GM19463 (cell line): Measurements from ENCODE around the gene CELSR1.

ENCODE experiments used
- ATAC-seq: cut with Tn5 transposase; IDR thresholded peaks from one replicate; pipeline ENCODE4 v1.9.1; 2021; ENCODE audit warnings: mild to moderate bottlenecking, moderate library complexity; ENCODE audit not compliant: unreplicated experiment

Gene CELSR1

DNA sequence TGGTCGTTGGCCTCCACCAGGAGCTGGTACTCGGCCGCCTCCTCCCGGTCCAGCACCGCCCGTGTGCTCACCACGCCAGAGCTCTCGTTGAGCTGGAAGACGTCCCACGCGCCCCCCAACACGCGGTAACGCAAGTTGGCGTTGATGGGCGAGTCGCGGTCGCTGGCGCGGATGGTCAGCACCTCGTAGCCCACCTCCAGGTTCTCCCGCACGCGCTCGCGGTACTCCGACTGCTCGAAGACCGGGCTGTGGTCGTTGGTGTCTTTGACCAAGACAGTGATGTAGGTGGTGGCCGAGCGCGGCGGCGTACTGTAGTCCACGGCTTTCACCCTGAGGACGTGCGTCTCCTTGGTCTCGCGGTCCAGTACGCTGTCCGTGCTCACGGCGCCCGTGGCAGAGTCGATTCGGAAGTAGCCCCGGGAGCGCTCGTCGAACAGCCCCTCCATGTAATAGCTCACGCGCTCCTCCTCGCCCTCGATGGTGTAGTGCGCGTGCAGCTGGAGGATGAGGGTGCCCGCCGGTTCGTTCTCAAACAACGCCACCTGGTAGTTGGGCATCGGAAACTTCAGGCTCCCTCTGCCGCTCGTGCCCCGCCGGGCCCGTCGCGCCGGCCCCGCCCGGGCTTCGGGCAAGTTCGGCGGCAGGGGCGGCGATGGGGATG is 1.4 kb downstream of the CELSR1 start:
- no peak for ATAC-seq

DNA sequence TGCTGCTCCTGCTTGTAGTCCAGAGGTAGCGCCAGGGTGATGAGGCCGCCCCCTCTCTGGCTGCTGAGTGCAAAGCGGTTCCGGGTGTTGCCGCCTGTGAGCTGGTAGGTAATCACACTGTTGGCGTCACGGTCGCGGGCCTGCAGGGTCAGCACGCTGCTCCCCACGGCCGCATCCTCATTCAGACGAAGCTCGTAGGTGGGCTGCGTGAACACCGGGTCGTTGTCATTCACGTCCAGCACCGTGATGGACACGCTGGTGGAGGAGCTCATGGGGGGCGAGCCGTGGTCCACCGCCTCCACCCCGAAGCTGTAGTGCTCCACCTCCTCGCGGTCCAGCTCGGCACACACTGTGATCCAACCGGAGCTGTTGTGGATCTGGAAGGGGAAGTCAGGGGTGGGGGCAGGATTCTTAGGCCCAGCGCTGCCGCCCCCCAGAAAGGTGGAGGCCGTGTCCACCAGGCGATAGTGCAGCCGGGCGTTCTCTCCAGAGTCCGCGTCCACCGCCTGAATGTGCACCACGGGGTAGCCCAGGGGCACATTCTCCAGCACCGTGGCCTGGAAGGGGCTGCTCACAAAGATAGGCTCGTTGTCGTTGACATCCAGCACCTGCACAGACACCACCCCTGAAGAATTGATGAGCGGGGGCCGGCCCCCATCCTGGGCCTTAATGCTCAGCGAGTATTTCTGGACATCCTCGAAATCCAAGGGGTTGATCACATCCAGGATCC is 2.4 kb downstream of the CELSR1 start:
- no peak for ATAC-seq

DNA sequence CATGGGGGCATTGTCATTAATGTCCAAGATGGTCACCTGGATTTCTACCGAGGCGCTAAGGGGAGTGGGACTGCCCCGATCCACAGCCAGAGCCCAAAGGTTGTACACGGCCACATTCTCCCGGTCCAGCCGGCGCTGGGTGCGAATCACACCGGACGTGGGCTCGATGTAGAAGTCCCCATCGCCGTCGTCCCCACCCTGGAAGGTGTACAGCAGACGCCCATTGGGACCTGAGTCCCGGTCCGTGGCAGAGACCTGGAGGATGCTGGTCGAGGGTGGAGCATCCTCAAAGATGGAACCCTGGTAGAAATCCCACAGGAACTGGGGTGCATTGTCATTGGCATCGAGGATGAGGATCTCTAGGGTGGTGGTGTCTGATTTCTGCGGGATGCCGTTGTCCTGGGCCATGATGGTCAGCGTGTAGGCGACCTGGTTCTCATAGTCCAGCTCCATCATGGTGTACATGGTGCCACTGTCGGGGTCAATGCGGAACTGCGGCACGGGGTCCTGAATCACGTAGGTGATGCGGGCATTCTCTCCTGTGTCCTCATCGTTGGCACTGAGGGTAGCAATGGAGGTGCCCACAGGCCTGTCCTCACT is 3.1 kb downstream of the CELSR1 start:
- ATAC-seq: no peak

GRCh38 chr22:46533070-46533833 is 4.2 kb downstream of the CELSR1 start:
- no peak for ATAC-seq

GRCh38 chr22:46532416-46532815 is 5.0 kb downstream of the CELSR1 start:
- no peak for ATAC-seq

GRCh38 chr22:46531581-46532175 is 5.7 kb downstream of the CELSR1 start:
- ATAC-seq: no peak

DNA sequence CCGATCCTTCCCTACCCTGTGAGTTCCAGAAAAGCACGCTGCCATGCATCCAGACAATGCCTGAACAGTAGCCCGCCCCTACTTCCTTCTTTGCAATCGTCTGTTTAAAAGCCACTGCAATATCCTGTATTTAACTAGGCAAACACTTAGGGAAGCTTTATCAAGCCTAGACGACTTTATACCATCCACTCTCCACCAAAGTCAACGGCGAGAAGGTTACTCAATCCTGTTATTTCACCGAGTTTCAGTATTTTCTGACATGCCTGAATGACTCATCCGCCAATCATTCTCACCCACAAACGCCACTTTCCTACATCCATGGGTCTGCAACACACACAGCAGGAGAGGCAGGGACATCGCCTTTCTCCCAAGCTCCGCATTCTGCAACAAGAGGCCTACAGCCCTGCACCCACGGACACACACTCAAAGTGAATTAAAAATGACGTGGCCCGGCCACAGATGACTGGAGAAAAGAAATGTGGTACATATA is 9.3 kb downstream of the CELSR1 start:
- no peak for ATAC-seq

DNA sequence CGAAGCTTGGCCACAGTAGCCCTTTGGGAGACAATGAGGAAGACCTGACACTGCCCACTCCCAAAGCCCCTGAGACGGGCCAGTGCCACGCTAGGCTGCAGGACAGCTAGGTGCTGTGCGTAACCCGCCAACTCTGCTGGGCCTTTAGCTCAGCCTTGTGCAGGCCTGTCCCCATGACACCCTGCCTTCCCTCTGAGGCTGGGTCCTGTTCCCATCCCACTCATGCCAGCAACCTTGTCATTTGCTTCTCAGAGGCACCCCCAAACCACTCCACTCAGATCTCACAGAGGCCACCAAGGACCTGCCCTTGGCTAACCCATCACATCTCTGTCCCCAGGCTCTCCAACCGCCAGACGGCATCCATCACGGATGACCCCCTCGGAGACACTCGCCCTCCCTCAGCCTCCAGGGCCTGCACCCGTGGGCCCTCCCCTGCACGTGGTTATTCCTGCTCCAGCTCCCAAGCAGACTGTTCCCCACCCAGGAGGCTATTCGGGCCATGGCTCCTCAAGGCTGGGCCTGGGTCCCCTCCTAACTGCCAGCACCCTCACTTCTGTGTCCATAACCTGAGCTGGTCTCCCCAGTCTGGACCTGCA is 11.1 kb downstream of the CELSR1 start:
- ATAC-seq: no peak

DNA sequence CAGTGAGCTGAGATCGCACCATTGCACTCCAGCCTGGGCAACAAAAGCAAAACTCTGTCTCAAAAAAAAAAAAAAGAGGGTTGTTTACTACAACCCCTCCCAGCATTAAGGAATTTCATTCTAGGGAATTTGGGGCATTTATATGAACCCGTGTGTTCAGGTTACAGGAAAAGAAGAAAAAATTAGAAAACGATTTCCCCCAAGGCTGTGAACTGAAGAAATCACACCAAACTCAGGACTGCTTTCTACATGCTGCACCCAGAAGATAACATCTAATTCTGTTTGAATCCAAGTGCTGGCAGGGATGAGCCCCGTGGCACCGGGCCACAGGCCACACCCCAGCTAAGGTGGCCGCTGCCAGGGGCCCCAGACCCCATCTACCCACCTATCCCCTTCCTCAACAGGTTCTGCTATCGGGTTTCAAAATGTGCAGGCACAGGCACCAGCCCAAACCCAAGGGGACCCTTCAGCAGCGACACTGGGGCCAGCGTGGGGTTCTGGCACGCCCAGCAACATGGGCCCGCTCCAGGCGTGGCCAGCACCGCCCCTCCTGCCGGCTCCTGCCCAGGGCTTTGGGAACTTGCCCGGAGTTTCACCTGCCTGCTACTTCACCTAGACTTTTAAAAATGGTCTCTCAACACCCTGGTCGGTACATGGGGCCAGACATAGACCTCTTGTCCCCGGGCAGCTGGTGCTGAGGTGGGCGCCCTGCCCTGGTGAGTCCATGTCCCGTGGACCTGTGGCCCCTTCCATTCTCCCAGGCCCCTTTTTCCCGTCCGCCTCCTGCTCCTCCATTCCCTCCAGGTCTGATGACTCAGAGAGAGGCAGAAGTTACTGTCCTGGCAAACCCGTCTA is 11.8 kb downstream of the CELSR1 start:
- ATAC-seq: no peak

DNA sequence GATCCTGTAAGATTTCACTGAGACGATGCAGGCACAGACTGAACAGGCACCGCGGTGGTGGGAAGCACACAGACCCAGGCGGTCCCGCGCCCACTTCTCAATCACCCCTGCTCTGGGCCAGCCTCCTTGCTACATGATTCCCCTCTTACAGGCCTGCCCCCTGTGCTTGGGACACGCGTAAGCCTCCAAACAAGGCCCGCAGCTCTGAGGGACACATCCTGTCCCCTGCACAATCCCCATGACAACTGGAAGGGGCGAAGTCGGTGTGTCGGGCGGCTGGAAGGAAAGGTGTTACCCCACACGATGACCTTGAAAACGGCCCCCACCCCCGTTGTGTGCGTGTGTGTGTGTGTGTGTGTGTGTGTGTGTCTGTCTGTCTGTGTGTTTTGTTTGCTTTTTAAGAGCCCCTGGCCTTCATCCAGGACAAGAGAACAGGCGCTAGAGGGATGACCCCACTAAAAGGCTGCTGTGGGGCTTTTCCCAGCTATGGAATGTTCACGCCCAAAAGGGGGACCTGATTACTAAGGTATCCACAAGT is 13.1 kb downstream of the CELSR1 start:
- ATAC-seq: no peak

GRCh38 chr22:46522797-46523196 is 14.6 kb downstream of the CELSR1 start:
- ATAC-seq: no peak

- ATAC-seq: no peak
These were observed 15.4 kb downstream of the CELSR1 start for GRCh38 chr22:46521994-46522393.

DNA sequence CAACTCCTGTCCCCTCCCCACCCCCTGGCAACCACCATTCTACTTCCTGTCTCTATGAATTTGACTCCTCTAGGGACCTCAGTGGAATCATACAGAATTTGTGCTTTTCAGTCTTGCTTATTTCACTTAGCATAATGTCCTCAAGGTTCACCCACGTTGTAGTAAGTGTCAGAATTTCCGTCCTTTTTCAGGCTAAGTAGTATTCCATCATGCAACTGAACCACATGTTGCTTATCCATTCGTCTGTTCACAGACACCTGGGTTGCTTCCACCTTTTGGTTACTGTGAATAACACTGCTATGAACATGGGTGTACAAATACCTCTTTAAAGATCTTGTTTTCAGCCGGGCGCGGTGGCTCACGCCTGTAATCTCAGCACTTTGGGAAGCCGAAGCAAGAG is 16.5 kb downstream of the CELSR1 start:
- ATAC-seq: no peak

DNA sequence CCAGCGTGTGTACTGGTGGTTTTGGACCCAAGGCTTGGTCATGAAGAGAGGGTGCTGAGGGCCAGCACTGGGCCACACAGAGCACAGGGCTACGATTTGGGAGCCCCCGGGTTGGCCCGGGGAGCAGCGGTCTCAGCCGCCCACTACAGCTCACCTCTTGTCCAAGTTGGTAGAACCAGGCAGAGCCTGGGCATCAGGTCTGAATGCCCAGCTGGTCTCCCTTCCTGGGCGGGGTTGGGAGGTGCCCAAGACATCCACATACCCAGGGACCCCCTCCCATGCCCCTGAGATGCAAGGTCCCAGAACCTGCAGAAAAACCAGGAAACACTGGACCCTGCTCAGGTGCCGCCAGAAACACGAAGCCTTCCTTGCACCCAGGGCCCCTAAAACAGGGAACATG is 18.0 kb downstream of the CELSR1 start:
- ATAC-seq: no peak

DNA sequence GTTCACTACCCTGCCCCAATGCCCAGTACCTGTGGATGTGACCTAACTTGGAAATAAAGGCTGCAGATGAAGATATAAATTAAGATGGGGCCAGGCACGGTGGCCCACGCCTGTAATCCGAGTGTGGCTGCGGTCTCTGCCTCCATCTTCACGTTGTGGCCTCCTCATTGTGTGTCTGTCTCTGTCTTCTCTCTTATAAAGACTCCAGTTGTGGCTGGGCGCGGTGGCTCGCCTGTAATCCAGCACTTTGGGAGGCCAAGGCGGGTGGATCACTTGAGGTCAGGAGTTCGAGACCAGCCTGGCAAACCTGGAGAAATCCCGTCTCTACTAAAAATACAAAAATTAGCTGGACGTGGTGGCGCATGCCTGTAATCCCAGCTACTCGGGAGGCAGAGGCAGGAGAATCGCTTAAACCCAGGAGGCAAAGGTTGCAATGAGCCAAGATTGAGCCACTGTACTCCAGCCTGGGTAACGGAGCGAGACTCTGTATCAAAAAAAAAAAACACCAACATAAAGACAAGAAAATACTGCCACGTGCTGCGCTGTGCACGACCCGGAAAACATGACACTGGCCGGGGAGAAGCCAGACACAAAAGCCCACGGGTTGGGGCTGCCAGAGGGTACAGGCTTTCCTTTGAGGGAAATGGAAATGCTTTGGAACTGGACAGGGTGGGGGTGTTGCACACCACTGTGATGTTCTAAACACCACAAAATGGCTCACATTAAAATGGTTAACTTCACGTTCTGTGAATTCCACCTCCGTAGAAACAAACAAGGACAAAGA is 18.7 kb downstream of the CELSR1 start:
- ATAC-seq: no peak

GRCh38 chr22:46518038-46518437 is 19.4 kb downstream of the CELSR1 start:
- ATAC-seq: no peak

GRCh38 chr22:46517255-46517761 is 20.1 kb downstream of the CELSR1 start:
- no peak for ATAC-seq

DNA sequence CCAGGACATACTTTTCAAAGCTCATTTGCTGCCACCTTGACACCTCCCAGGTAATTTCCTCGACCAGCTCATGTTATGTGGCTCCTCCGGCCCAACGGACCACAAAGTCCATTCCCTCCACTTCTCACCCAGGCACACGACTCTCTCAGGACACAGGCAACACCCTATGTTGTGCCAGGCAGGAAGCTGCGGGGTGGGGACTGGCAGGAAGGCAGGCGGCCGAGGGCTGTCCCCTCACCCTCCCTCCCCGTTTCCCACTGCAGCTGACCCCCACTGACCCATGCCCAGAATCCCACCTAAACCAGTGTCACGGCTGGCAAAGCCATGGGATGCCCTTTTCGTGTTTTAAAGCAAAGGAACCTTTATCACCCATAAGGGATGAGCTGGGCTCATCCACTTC is 20.8 kb downstream of the CELSR1 start:
- ATAC-seq: no peak
